LNCaP clone FGC (cell line): ENCODE data around the gene TMCO5A.

Source experiments
- DNase-seq: peaks from one replicate; pipeline ENCODE4 v3.0.0-alpha.2; 2011; ENCODE audit warnings: low read depth
- H3K4me3 ChIP-seq: 2 replicates; pipeline ENCODE4 v1.5.1; 2011; ENCODE audit warnings: mild to moderate bottlenecking, low read depth, low read length, control low read depth
- TF ChIP-seq, protein P1 (sequence below): IDR thresholded peaks from 2 replicates; pipeline ENCODE4 v1.5.1; 2012; ENCODE audit warnings: mild to moderate bottlenecking; ENCODE audit not compliant: control insufficient read depth, insufficient read depth; ENCODE audit errors: extremely low read depth

TMCO5A gene

GRCh38 chr15:37929238-37929637, 5.2 kb upstream of the TMCO5A start:
- TF ChIP-seq, protein P1, sequence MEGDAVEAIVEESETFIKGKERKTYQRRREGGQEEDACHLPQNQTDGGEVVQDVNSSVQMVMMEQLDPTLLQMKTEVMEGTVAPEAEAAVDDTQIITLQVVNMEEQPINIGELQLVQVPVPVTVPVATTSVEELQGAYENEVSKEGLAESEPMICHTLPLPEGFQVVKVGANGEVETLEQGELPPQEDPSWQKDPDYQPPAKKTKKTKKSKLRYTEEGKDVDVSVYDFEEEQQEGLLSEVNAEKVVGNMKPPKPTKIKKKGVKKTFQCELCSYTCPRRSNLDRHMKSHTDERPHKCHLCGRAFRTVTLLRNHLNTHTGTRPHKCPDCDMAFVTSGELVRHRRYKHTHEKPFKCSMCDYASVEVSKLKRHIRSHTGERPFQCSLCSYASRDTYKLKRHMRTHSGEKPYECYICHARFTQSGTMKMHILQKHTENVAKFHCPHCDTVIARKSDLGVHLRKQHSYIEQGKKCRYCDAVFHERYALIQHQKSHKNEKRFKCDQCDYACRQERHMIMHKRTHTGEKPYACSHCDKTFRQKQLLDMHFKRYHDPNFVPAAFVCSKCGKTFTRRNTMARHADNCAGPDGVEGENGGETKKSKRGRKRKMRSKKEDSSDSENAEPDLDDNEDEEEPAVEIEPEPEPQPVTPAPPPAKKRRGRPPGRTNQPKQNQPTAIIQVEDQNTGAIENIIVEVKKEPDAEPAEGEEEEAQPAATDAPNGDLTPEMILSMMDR: no peak
- no peak overlapping the region for H3K4me3 ChIP-seq
- DNase-seq: no peak

DNA sequence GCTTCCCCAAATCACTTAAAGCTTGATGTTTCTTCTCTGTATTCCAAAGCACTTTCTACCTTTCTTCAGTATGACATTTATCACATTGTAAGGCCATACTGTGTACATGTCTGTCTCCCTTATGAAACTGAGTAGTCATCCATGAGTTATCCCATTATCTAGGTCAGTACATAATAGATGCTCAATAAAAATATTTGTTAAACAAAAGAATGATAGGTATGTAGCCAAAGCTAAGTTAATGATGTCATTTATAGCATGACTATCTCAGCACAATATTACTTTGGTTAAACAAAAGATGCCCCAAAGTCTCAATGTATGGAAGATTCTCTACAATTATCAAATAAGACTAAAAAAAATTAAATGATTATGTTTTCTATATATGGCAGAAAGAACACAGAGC, 3.1 kb upstream of the TMCO5A start:
- DNase-seq: no peak
- H3K4me3 ChIP-seq: no peak overlapping the region
- TF ChIP-seq, protein P1: no peak

DNA sequence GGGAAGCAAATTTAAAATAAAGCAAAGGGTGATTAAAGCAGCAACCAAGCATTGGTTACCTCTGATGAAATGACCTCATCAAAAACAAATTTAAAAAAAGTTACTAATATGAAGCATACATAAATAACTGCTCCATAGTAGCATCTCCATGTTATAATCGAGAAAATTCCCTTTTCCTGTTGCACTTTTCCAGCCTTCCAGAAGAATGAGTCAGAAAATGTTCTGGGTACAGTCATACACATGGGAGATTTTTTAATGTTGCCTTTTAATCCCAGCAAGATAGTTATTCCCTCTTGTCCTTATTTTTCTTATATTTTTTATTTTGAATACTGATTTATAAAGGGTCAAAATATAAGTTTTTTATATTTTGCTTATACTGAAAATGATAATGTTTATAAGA, 2.6 kb upstream of the TMCO5A start:
- H3K4me3 ChIP-seq: no peak overlapping the region
- TF ChIP-seq, protein P1: no peak
- DNase-seq: no peak

DNA sequence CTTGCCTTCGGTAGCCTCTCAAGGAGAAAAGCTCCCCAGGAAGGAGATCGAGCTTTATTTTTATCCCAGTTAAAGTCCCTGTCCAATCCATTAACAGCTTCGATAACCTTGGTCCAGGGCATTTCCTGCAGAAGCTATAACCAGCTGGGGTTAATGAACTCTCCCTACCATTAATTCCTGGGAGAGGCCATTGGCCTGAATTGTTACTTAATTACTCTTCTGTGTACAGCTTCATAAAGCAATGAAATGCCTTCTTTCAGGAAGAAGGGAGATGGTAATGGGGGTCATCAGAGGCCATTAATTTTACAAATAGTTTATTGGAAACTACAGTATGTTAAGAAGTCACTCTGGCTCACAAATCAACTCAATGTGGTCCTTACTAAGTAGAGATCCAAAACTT, 1.9 kb upstream of the TMCO5A start:
- TF ChIP-seq, protein P1: no peak
- DNase-seq: no peak
- H3K4me3 ChIP-seq: no peak overlapping the region

GRCh38 chr15:37933666-37934065, 774 bp upstream of the TMCO5A start:
- no peak overlapping the region for H3K4me3 ChIP-seq
- TF ChIP-seq, protein P1: no peak
- no peak for DNase-seq

DNA sequence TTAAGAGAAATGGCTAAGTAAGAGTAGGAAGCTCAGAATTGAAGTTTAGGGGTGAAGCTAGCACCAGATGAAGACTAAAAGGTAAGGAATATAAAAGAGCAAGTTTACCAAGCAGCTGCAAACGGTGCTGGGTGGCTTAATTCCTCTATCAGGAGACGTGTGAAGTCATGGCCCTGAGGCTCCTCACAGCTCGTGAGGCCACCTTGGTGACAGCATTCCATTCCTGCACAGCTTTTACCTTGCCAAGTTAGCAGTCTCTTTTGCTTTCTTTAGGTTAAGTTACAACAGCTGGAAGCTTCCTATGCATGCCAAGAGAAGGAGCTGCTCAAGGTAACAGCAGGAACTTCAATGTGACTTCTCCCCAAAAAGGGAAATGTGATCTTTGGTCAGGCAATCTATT, 6.4 kb downstream of the TMCO5A start:
- TF ChIP-seq, protein P1: no peak
- DNase-seq: no peak
- no peak overlapping the region for H3K4me3 ChIP-seq

DNA sequence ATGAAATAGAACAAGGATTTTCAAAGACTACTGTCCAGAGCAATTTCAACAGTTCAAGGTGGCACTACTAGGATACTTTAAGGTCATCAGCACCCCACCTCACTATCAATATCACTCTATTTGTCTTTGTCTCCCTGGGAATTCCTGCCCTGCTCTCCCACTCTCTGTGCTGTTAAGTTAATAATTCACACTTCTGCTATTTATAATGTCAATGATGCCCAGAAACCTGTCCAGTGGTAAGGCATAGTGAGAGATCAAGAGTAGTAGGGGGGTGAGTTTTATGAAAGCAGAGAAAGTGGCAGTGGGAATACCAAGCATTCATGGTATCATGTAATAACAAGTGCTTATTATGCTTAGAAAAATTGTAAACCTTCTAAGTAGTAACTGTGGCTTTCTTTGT, 7.3 kb downstream of the TMCO5A start:
- TF ChIP-seq, protein P1: no peak

More for the DNA sequence above, 7.3 kb downstream of the TMCO5A start:
- no peak for DNase-seq
- no peak overlapping the region for H3K4me3 ChIP-seq
